ENCODE results near the gene IFT20.

Gene IFT20

DNA sequence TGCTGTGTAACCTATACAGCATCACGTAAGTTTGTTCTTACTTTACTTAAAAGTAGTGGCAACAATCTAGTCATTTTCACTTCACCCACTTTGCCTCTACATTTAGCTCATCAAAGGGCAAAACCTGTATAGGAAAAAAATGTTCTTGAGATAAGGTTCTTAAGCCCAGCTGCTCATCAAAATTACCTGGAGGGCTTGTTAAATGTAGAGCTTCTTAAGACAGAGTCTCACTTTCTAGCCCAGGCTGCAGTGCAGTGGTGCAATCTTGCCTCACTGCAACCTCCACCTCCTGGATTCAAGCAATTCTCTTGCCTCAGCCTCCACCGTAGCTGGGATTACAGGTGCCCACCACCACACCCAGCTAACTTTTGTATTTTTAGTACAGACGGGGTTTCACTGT is 54.4 kb downstream of the IFT20 start:
- TF ChIP-seq, protein P1, sequence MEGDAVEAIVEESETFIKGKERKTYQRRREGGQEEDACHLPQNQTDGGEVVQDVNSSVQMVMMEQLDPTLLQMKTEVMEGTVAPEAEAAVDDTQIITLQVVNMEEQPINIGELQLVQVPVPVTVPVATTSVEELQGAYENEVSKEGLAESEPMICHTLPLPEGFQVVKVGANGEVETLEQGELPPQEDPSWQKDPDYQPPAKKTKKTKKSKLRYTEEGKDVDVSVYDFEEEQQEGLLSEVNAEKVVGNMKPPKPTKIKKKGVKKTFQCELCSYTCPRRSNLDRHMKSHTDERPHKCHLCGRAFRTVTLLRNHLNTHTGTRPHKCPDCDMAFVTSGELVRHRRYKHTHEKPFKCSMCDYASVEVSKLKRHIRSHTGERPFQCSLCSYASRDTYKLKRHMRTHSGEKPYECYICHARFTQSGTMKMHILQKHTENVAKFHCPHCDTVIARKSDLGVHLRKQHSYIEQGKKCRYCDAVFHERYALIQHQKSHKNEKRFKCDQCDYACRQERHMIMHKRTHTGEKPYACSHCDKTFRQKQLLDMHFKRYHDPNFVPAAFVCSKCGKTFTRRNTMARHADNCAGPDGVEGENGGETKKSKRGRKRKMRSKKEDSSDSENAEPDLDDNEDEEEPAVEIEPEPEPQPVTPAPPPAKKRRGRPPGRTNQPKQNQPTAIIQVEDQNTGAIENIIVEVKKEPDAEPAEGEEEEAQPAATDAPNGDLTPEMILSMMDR (IDR thresholded peaks at IDR 0.05; ENCODE audit: extremely low read depth, missing control alignments): no peak
- DNase-seq (ENCODE audit: low spot score): no peak

DNA sequence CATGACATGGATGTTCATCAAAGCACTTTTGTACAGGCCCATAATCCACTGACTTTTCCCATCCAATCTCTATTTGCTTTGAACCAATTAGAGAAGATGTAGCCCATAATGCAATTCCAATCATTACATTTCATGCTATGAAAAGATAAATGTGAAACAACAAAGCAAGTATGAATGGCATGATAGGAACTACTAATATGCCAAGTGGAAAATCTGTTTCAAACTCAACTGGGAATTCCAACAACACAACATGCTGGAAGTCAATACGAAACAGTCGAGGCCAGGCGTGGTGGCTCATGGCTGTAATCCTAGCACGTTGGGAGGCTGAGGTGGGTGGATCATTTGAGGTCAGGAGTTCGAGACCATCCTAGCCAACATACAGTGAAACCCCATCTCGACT is 55.9 kb downstream of the IFT20 start:
- TF ChIP-seq, protein P1 (IDR thresholded peaks at IDR 0.05; ENCODE audit: extremely low read depth, missing control alignments): no peak
- DNase-seq (ENCODE audit: low spot score): no peak

Data from GM20000 (cell line).